Measurements from ENCODE around the gene RGS11.

DNA sequence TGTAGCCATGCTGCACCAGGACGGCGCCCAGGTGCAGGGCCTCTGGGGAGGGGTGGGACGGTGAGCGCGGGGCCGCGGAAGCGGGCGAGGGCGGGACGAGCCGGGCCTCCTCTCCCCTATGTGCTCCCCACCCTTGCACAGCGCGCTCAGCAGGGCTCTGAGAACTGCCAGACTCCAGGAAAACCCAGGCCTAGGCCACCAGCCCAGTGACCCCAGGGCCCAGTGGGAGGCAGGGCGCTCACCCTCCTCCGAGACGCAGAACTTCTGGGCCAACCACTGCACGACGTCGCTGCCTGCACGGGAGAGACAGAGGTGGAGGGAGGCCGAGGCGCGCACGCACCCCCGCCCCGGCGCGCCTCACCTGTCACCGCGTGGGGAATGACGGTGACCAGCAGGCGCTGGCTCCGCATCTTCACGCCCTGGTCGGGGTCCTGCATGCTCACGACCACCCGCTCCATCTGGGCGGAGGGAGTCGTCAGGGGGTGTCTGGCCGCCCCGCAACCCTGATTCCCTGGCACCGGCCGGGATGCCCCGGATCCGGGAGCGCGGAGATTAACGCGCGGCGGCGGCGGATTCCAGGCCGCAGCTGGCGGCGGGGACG is 603 bp downstream of the RGS11 start:
- no peak for TF ChIP-seq EP300 (IDR thresholded peaks at IDR 0.05)
- TF ChIP-seq RCOR1 (IDR thresholded peaks at IDR 0.05; ENCODE audit: low read depth, low read length), result no peak
- TF ChIP-seq CTCF (IDR thresholded peaks at IDR 0.05), result no peak
- TF ChIP-seq RNF2 (IDR thresholded peaks at IDR 0.05; ENCODE audit: borderline replicate concordance, low read depth), result no peak
- no peak for TF ChIP-seq POLR2A (IDR thresholded peaks at IDR 0.05; ENCODE audit: low read length)
- TF ChIP-seq, protein P1, sequence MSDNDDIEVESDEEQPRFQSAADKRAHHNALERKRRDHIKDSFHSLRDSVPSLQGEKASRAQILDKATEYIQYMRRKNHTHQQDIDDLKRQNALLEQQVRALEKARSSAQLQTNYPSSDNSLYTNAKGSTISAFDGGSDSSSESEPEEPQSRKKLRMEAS (IDR thresholded peaks at IDR 0.05), result 0 out of 2 replicates have a peak, but pooled peaks have one; percentile 33
- no peak for TF ChIP-seq RFX5 (IDR thresholded peaks at IDR 0.05)
- no peak for TF ChIP-seq ZNF302 (CRISPR knock-in tag; IDR thresholded peaks at IDR 0.05)
- TF ChIP-seq REST (IDR thresholded peaks at IDR 0.05), result no peak
- TF ChIP-seq CHD2 (IDR thresholded peaks at IDR 0.05; ENCODE audit: low read length, partially characterized antibody), result no peak
